Right atrium auricular region (tissue), 2 donors: ENCODE results near the gene CACNA1H. TPM values are rescaled to one million over a fixed set of nuclear protein-coding genes. Genes with fewer than 3 reads are reported as not detected.

Experiments
- DNase-seq: peaks from one replicate; pipeline ENCODE4 v3.0.0-alpha.2; 2019; ENCODE audit warnings: low spot score
- H3K27ac ChIP-seq, 2 donors: fragments of 200-600 bp; sonication (generic); 1 replicate in 1 of 2; 2 replicates in 1 of 2; pipeline ENCODE4 v1.5.1; 2016 to 2019
- H3K27me3 ChIP-seq, 2 donors: fragments of 200-600 bp; sonication (generic); one replicate each; pipeline versions ENCODE4 v1.5.1 to v1.6.0; 2017 to 2019
- H3K36me3 ChIP-seq: fragments of 200-600 bp; sonication (generic); one replicate; pipeline ENCODE4 v1.5.1; 2016
- H3K4me1 ChIP-seq, 2 donors: fragments of 200-600 bp; sonication (generic); one replicate each; pipeline versions ENCODE4 v1.5.1 to v1.6.0; 2017 to 2019
- H3K4me3 ChIP-seq, 2 donors: fragments of 200-600 bp; sonication (generic); 1 replicate in 1 of 2; 2 replicates in 1 of 2; pipeline ENCODE4 v1.5.1; 2017 to 2019; ENCODE audit warnings: mild to moderate bottlenecking in 1 of 2, moderate library complexity in 1 of 2
- H3K9me3 ChIP-seq, 2 donors: fragments of 200-600 bp; sonication (generic); one replicate each; pipeline ENCODE4 v1.5.1; 2019
- CTCF ChIP-seq, 2 donors: fragments of 200-600 bp; sonication (generic); IDR thresholded peaks; one replicate each; pipeline ENCODE4 v1.5.1; 2019; ENCODE audit warnings: antibody characterized with exemption in 2 of 2
- total RNA-seq, 2 donors: library from RNA; depleted of rRNA; stranded (reverse); fragments of >200 nt; gene quantifications; one replicate each; pipeline ENCODE4 v1.1.0, GENCODE V29; 2016

Gene CACNA1H
- total RNA-seq, 2 donors from 2014 or later = 7.0 to 9.4 TPM

- H3K27me3 ChIP-seq = no peaks in the 10 kb centered on the region
- no peaks in the 10 kb centered on the region for H3K4me1 ChIP-seq
- no peak for DNase-seq
- no peaks in the 10 kb centered on the region for H3K36me3 ChIP-seq
- no peak overlapping the region for H3K27ac ChIP-seq
- H3K9me3 ChIP-seq = no peaks in the 10 kb centered on the region
- TF ChIP-seq CTCF (IDR thresholded peaks at IDR 0.05) = no peak
- no peak overlapping the region for H3K4me3 ChIP-seq
Measured at GRCh38 chr16:1171001-1171400, 18.1 kb downstream of the CACNA1H start.

- TF ChIP-seq CTCF (IDR thresholded peaks at IDR 0.05) = no peak
- no peaks in the 10 kb centered on the region for H3K4me1 ChIP-seq
- DNase-seq = no peak
- H3K36me3 ChIP-seq = no peaks in the 10 kb centered on the region
- H3K27me3 ChIP-seq = no peaks in the 10 kb centered on the region
- H3K4me3 ChIP-seq = no peak overlapping the region
- H3K27ac ChIP-seq = no peak overlapping the region
- no peaks in the 10 kb centered on the region for H3K9me3 ChIP-seq
Measured at GRCh38 chr16:1171854-1172428, 19.0 kb downstream of the CACNA1H start.

- no peak for DNase-seq
- TF ChIP-seq CTCF (IDR thresholded peaks at IDR 0.05) = no peak
- no peaks in the 10 kb centered on the region for H3K36me3 ChIP-seq
- no peak overlapping the region for H3K27ac ChIP-seq
- H3K4me3 ChIP-seq = no peak overlapping the region
- H3K9me3 ChIP-seq = no peaks in the 10 kb centered on the region
- no peaks in the 10 kb centered on the region for H3K27me3 ChIP-seq
- H3K4me1 ChIP-seq = no peaks in the 10 kb centered on the region
Measured at GRCh38 chr16:1172651-1173050, 19.7 kb downstream of the CACNA1H start.

- no peak overlapping the region for H3K4me3 ChIP-seq
- H3K9me3 ChIP-seq = no peaks in the 10 kb centered on the region
- no peak for DNase-seq
- H3K36me3 ChIP-seq = no peaks in the 10 kb centered on the region
- no peak for TF ChIP-seq CTCF (IDR thresholded peaks at IDR 0.05)
- H3K27me3 ChIP-seq = no peaks in the 10 kb centered on the region
- no peaks in the 10 kb centered on the region for H3K4me1 ChIP-seq
- no peak overlapping the region for H3K27ac ChIP-seq
Measured at GRCh38 chr16:1173788-1174451, 21.0 kb downstream of the CACNA1H start.

- no peak overlapping the region for H3K4me3 ChIP-seq
- DNase-seq = no peak
- H3K4me1 ChIP-seq = no peaks in the 10 kb centered on the region
- H3K9me3 ChIP-seq = no peaks in the 10 kb centered on the region
- H3K27me3 ChIP-seq = no peaks in the 10 kb centered on the region
- no peak overlapping the region for H3K27ac ChIP-seq
- H3K36me3 ChIP-seq = no peaks in the 10 kb centered on the region
- no peak for TF ChIP-seq CTCF (IDR thresholded peaks at IDR 0.05)
Measured at GRCh38 chr16:1174477-1175357, 21.8 kb downstream of the CACNA1H start.
